ENCODE data around the gene APOBEC3G.
"Not testable (repeated sequence)": the region's sequence is repeated elsewhere in the genome, so short reads cannot be mapped to it uniquely, and the experiment has no call there.

Gene APOBEC3G

GRCh38 chr22:39041908-39042307, 35.2 kb upstream of the APOBEC3G start:
- TF ChIP-seq CTCF (IDR thresholded peaks at IDR 0.05; ENCODE audit: low read depth, low read length): no peak
- no peak for DNase-seq (ENCODE audit: extremely low read depth, low read depth)

GRCh38 chr22:39043063-39043462, 34.0 kb upstream of the APOBEC3G start:
- not testable (repeated sequence) for DNase-seq (ENCODE audit: extremely low read depth, low read depth)

GRCh38 chr22:39045136-39045535, 31.9 kb upstream of the APOBEC3G start:
- DNase-seq (ENCODE audit: extremely low read depth, low read depth): not testable (repeated sequence)

GRCh38 chr22:39049486-39049885, 27.6 kb upstream of the APOBEC3G start:
- not testable (repeated sequence) for DNase-seq (ENCODE audit: extremely low read depth, low read depth)

GRCh38 chr22:39051844-39052495, 25.1 kb upstream of the APOBEC3G start:
- DNase-seq (ENCODE audit: extremely low read depth, low read depth): not testable (repeated sequence)

GRCh38 chr22:39055658-39056057, 21.4 kb upstream of the APOBEC3G start:
- DNase-seq (ENCODE audit: extremely low read depth, low read depth): no peak
- no peak for TF ChIP-seq CTCF (IDR thresholded peaks at IDR 0.05; ENCODE audit: low read depth, low read length)

- not testable (repeated sequence) for DNase-seq (ENCODE audit: extremely low read depth, low read depth)
These were observed 15.8 kb upstream of the APOBEC3G start for GRCh38 chr22:39061290-39061689.

GRCh38 chr22:39061951-39062350, 15.1 kb upstream of the APOBEC3G start:
- DNase-seq (ENCODE audit: extremely low read depth, low read depth): not testable (repeated sequence)

GRCh38 chr22:39063904-39064303, 13.2 kb upstream of the APOBEC3G start:
- not testable (repeated sequence) for DNase-seq (ENCODE audit: extremely low read depth, low read depth)

GRCh38 chr22:39066442-39067276, 10.4 kb upstream of the APOBEC3G start:
- DNase-seq (ENCODE audit: extremely low read depth, low read depth): not testable (repeated sequence)

- no peak for DNase-seq (ENCODE audit: extremely low read depth, low read depth)
- TF ChIP-seq CTCF (IDR thresholded peaks at IDR 0.05; ENCODE audit: low read depth, low read length): no peak
These were observed 8.9 kb upstream of the APOBEC3G start for GRCh38 chr22:39068033-39068785.

All from AG09319 (cell line).